Epithelial cell of umbilical artery (primary cell): ENCODE results near the gene TRIM40. TPM values are rescaled to one million over a fixed set of nuclear protein-coding genes. Genes with fewer than 3 reads are reported as not detected.

Experiments used
- total RNA-seq: library from RNA; depleted of rRNA; stranded (reverse); fragments of >200 nt; gene quantifications from 2 replicates; pipeline ENCODE4 v1.2.3, GENCODE V29; 2014

Gene TRIM40
- not detected in 2 replicates for total RNA-seq

DNA sequence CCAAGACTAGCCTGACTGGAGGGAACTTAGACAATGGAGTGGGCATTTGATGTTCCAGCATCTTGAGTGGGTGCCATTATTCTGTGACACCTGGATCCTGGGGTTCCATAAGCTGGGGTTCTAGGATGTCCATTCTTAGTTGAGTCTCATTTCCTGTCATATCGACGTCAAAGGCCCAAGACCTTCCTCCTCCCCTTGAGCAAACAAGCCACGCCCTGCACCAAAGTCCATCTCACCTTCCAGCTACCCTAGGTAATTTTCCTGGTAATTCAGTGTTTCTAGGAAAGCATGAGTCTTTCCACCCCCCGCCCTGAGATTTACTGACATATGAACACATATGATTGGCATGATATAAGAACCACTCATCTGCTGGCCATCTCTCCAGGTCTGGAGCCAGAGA, at the start of gene TRIM40:
Gene TRIM40, plus strand, starts transcription at position 384 of the 400 bp plus-strand sequence. CDS start 897 bp downstream, outside the sequence.

DNA sequence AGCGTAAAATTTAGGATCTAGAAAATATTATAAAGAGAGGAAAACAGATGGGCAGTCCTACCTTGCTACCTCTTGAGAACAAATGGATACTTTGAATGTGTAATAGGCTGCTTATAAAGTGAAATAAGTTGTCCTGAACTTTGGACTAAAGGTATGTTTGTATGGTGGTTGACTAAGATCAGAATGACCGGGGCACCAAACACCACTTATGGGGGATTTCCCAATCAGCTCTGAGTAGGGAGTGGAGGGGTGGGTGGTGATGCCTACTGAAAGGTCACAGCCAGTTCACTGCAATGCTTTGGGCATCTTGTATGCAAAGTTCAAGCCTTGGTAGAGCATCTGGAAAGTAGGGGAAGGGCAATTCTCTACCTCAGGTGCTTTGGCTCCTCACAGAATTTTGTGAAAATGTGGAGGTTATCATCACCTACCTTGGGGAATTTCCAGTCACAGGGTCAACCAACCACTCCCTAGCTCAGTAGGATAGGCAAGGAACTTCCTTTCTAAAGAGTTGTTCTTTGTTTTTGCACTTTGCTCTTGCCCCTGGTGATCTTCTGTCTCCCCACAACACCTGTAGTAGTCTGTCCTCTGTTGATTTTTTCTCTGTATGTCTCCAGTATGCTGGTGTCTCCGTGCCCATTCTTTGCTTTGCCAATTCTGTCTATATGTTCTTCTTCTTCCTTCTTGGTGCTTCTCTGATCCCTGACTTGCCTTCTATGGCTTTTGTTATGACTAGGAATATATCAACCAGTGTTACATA, 22.8 kb upstream of the TRIM40 start, which contains the start of gene TRIM31:
Gene TRIM31, minus strand, starts transcription at position 88 of the 757 bp plus-strand sequence. CDS start 285 bp downstream, outside the sequence.

DNA sequence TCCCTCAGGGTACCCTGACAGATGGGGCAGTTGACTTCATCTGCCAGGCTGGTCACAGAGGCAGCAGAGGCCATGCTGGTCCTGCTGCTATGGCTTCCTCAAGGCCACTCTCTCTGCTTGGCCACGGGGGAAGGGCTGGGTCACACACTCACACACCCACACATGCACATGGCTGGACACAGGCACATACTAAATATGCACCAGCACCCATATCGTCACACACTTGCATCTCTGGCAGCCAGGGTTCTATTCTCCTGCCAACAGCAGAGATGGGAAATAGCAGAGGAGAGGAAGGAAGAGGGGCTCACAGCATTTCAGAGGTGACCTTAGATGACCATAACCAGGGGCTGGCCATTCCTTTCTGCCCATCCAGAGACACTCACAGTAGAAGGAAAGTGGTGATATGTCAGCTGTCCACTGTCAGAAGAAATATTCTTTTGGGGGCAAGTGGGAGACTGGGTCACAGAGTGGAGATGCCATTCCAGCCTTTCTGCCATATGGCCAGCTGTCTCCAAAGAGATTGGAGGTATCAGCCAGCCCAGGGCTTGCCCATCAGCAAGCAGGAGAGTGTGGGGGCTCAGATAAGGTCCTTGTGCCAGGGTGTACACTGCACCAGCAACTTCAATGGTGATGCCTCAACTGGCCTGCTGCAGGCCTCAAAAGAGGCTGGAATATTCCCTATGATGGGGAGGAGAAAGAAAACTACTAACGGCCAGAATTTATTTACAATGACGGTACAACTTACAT, 25.0 kb downstream of the TRIM40 start, which contains the start of gene TRIM10:
Gene TRIM10, minus strand, starts transcription at position 427 of the 747 bp plus-strand sequence. Its CDS starts 353 bp downstream, at position 74.

GRCh38 chr6:30163090-30163917, 27.4 kb downstream of the TRIM40 start, which contains the start of gene TRIM15:
TSS of gene TRIM15 (plus strand) at chr6:30163546. CDS start at chr6:30163685, 139 bp downstream.

Other genes with a start within 250 kb of the TRIM40 start
- gene HLA-A, start 193.6 kb upstream of the TRIM40 start, total RNA-seq: 239 and 394 TPM in 2 replicates
- 49.2 and 53.6 TPM in 2 replicates for gene POLR1H, start 74.9 kb upstream of the TRIM40 start, total RNA-seq
- 9.0 and 10.7 TPM in 2 replicates for gene PPP1R11, start 68.9 kb upstream of the TRIM40 start, total RNA-seq
- gene RNF39, start 60.4 kb upstream of the TRIM40 start, total RNA-seq: not detected in 2 replicates
- not detected in 2 replicates for gene TRIM31, start 23.1 kb upstream of the TRIM40 start, total RNA-seq
- gene TRIM10, start 25.1 kb downstream of the TRIM40 start, total RNA-seq: not detected in 2 replicates
- gene TRIM15, start 27.4 kb downstream of the TRIM40 start, total RNA-seq: not detected in 2 replicates
- 21.1 and 32.5 TPM in 2 replicates for gene TRIM26, start 77.3 kb downstream of the TRIM40 start, total RNA-seq
- 10.4 and 12.5 TPM in 2 replicates for gene TRIM39, start 190.8 kb downstream of the TRIM40 start, total RNA-seq
- 37.1 and 47.4 TPM in 2 replicates for gene RPP21, start 209.0 kb downstream of the TRIM40 start, total RNA-seq